Left hindlimb (tissue), 1 donor: ENCODE measurements around the gene CDK5R1.

Experiments
- DNase-seq: peaks from one replicate; pipeline ENCODE4 v3.0.0-alpha.2; 2018

CDK5R1 gene

GRCh38 chr17:32475258-32475657 lies 11.5 kb upstream of the CDK5R1 start:
- DNase-seq, result no peak

- no peak for DNase-seq
These were observed 9.6 kb upstream of the CDK5R1 start for GRCh38 chr17:32477220-32477619.

- DNase-seq, result no peak
These were observed 7.6 kb upstream of the CDK5R1 start for GRCh38 chr17:32479074-32479617.

- DNase-seq, result no peak
These were observed 5.6 kb upstream of the CDK5R1 start for GRCh38 chr17:32481193-32481592.

- DNase-seq, result no peak
These were observed 4.0 kb upstream of the CDK5R1 start for GRCh38 chr17:32482568-32483320.

- peak; percentile 85 for DNase-seq
These were observed 3.3 kb upstream of the CDK5R1 start for GRCh38 chr17:32483451-32484019.

- DNase-seq, result no peak
These were observed 2.7 kb upstream of the CDK5R1 start for GRCh38 chr17:32484041-32484461.

- no peak for DNase-seq
These were observed 2.2 kb upstream of the CDK5R1 start for GRCh38 chr17:32484628-32485027.

GRCh38 chr17:32485261-32486110 lies 1.3 kb upstream of the CDK5R1 start:
- DNase-seq, result no peak

GRCh38 chr17:32486111-32486700 lies 587 bp upstream of the CDK5R1 start:
- DNase-seq, result peak; percentile 81

GRCh38 chr17:32487473-32488176 lies 832 bp downstream of the CDK5R1 start:
- DNase-seq, result no peak

GRCh38 chr17:32488177-32488542 lies 1.4 kb downstream of the CDK5R1 start:
- DNase-seq, result no peak

- DNase-seq, result no peak
These were observed 1.9 kb downstream of the CDK5R1 start for GRCh38 chr17:32488604-32489180.

GRCh38 chr17:32489320-32490100 lies 2.7 kb downstream of the CDK5R1 start:
- DNase-seq, result no peak

- DNase-seq, result no peak
These were observed 3.3 kb downstream of the CDK5R1 start for GRCh38 chr17:32490101-32490482.

GRCh38 chr17:32491371-32492263 lies 4.8 kb downstream of the CDK5R1 start:
- no peak for DNase-seq

- DNase-seq, result no peak
These were observed 5.4 kb downstream of the CDK5R1 start for GRCh38 chr17:32492264-32492589.

GRCh38 chr17:32492648-32493289 lies 6.0 kb downstream of the CDK5R1 start:
- DNase-seq, result no peak

GRCh38 chr17:32493571-32493970 lies 6.8 kb downstream of the CDK5R1 start:
- no peak for DNase-seq

GRCh38 chr17:32493976-32494513 lies 7.3 kb downstream of the CDK5R1 start:
- DNase-seq, result no peak
